CD14-positive monocyte (primary cell): ENCODE results near the gene PTCH2. TPM values are rescaled to one million over a fixed set of nuclear protein-coding genes. Genes with fewer than 3 reads are reported as not detected.
A peak's percentile ranks its signal among the peaks of the same experiment; 100 is the strongest.

ENCODE experiments used
- DNase-seq, 3 donors: peaks; one replicate each; pipeline ENCODE4 v3.0.0-alpha.2; 2011 to 2022
- H2AFZ ChIP-seq: 2 replicates; pipeline ENCODE4 v1.6.0; 2012; ENCODE audit warnings: mild to moderate bottlenecking, low read depth, low read length, inconsistent platforms; ENCODE audit not compliant: insufficient read depth, poor library complexity, severe bottlenecking
- H3K27ac ChIP-seq, 2 donors: 1 replicate in 1 of 2; 2 replicates in 1 of 2; pipeline ENCODE4 v1.5.1; 2012 to 2013; ENCODE audit warnings: low read length in 2 of 2, control low read depth in 1 of 2, inconsistent platforms in 1 of 2, low read depth in 1 of 2, mild to moderate bottlenecking in 1 of 2
- H3K27me3 ChIP-seq, 2 donors: one replicate each; pipeline versions ENCODE4 v1.6.0 to v1.6.1; 2011 to 2013; ENCODE audit warnings: low read length in 2 of 2; ENCODE audit not compliant: control insufficient read depth in 2 of 2, insufficient read depth in 2 of 2
- H3K36me3 ChIP-seq, 2 donors: replicated peaks in 1 of 2; 1 replicate in 1 of 2; 2 replicates in 1 of 2; pipeline versions ENCODE4 v1.5.1 to v1.6.1; 2012 to 2013; ENCODE audit warnings: low read length in 2 of 2, control low read depth in 1 of 2, inconsistent platforms in 1 of 2, mild to moderate bottlenecking in 1 of 2; ENCODE audit not compliant: insufficient read depth in 2 of 2, control insufficient read depth in 1 of 2
- H3K4me1 ChIP-seq, 2 donors: 1 replicate in 1 of 2; 2 replicates in 1 of 2; pipeline versions ENCODE4 v1.5.1 to v1.6.1; 2012 to 2013; ENCODE audit warnings: low read length in 2 of 2, control low read depth in 1 of 2, inconsistent platforms in 1 of 2, mild to moderate bottlenecking in 1 of 2, moderate library complexity in 1 of 2; ENCODE audit not compliant: insufficient read depth in 2 of 2, control insufficient read depth in 1 of 2
- H3K4me2 ChIP-seq: replicated peaks from 2 replicates; pipeline ENCODE3; 2012; ENCODE audit warnings: low read length, moderate library complexity, mild to moderate bottlenecking; ENCODE audit not compliant: poor library complexity, severe bottlenecking; ENCODE audit errors: extremely low read depth
- H3K4me3 ChIP-seq, 3 experiments: fragments of 200-600 bp in 1 of 3; sonication (generic) in 1 of 3; replicated peaks in 1 of 3; 1 replicate in 2 of 3; 2 replicates in 1 of 3; pipeline ENCODE4 v1.5.1; 2011 to 2013; ENCODE audit warnings: low read length in 3 of 3, mild to moderate bottlenecking in 3 of 3, control low read depth in 2 of 3, low read depth in 2 of 3, inconsistent platforms in 1 of 3, moderate library complexity in 1 of 3
- H3K79me2 ChIP-seq: 2 replicates; pipeline ENCODE4 v1.6.0; 2012; ENCODE audit warnings: mild to moderate bottlenecking, control low read depth, inconsistent platforms, low read length, moderate library complexity; ENCODE audit not compliant: insufficient read depth
- H3K9ac ChIP-seq: 2 replicates; pipeline ENCODE4 v1.6.0; 2017; ENCODE audit warnings: low read length, mild to moderate bottlenecking; ENCODE audit not compliant: insufficient read depth, poor library complexity, severe bottlenecking
- H3K9me3 ChIP-seq, 2 donors: replicated peaks in 1 of 2; 1 replicate in 1 of 2; 2 replicates in 1 of 2; pipeline versions ENCODE4 v1.5.1 to v1.6.1; 2012 to 2013; ENCODE audit warnings: low read length in 2 of 2, control low read depth in 1 of 2; ENCODE audit not compliant: control insufficient read depth in 1 of 2, insufficient read depth in 1 of 2
- H4K20me1 ChIP-seq: 2 replicates; pipeline ENCODE4 v1.6.0; 2012; ENCODE audit warnings: mild to moderate bottlenecking, low read length, control low read depth, moderate library complexity; ENCODE audit not compliant: insufficient read depth
- H3K27ac Mint-ChIP-seq, 7 donors: one replicate each; pipeline ENCODE4 v1.8.0; 2020; ENCODE audit warnings: mild to moderate bottlenecking in 7 of 7, mixed read lengths in 7 of 7, moderate library complexity in 6 of 7, inconsistent platforms in 2 of 7
- H3K27me3 Mint-ChIP-seq, 3 donors: one replicate each; pipeline ENCODE4 v1.8.0; 2021 to 2022; ENCODE audit warnings: low read depth in 3 of 3, mild to moderate bottlenecking in 3 of 3, mixed read lengths in 3 of 3, moderate library complexity in 3 of 3, inconsistent platforms in 1 of 3
- H3K36me3 Mint-ChIP-seq, 2 donors: one replicate each; pipeline ENCODE4 v1.8.0; 2020; ENCODE audit warnings: mixed read lengths in 2 of 2, inconsistent platforms in 1 of 2, mild to moderate bottlenecking in 1 of 2
- H3K4me1 Mint-ChIP-seq: one replicate; pipeline ENCODE4 v1.8.0; 2020; ENCODE audit warnings: mild to moderate bottlenecking, mixed read lengths
- H3K4me3 Mint-ChIP-seq, 2 donors: one replicate each; pipeline ENCODE4 v1.8.0; 2020; ENCODE audit warnings: mild to moderate bottlenecking in 2 of 2, mixed read lengths in 2 of 2, moderate library complexity in 1 of 2
- H3K9me3 Mint-ChIP-seq, 7 donors: one replicate each; pipeline ENCODE4 v1.8.0; 2020 to 2022; ENCODE audit warnings: mixed read lengths in 7 of 7, mild to moderate bottlenecking in 6 of 7, moderate library complexity in 6 of 7, inconsistent platforms in 2 of 7
- WGBS: methylation state at CpG from one replicate; pipeline ENCODE4 v1.1.5; 2013; ENCODE audit warnings: missing lambda C conversion rate; ENCODE audit not compliant: insufficient coverage; 5-methylcytosine and 5-hydroxymethylcytosine counted together
- intact Hi-C, 2 donors: fragments of 100-400 bp; cut with micrococcal nuclease; formaldehyde crosslinking; loops; one replicate each; pipeline versions ENCODE4 v1.15.0 to v1.15.1; 2023
- polyA plus RNA-seq, 3 donors: library from polyadenylated mRNA; depleted of rRNA in 1 of 3; unstranded in 2 of 3; stranded (reverse) in 1 of 3; fragments of 300-500 nt in 2 of 3; fragments of >200 nt in 1 of 3; fragmentation: Illumina TruSeq in 2 of 3; gene quantifications; 1 replicate in 2 of 3; 2 replicates in 1 of 3; pipeline ENCODE4 v1.2.3, GENCODE V29; 2012 to 2021
- TF ChIP-seq, protein P1 (sequence below): fragments of 200-600 bp; IDR thresholded peaks from one replicate; pipeline ENCODE4 v1.8.0; 2022; ENCODE audit warnings: antibody characterized with exemption, mild to moderate bottlenecking

Gene PTCH2
- polyA plus RNA-seq, 3 donors: 0.18 to 0.71 (median 0.22) TPM

DNA sequence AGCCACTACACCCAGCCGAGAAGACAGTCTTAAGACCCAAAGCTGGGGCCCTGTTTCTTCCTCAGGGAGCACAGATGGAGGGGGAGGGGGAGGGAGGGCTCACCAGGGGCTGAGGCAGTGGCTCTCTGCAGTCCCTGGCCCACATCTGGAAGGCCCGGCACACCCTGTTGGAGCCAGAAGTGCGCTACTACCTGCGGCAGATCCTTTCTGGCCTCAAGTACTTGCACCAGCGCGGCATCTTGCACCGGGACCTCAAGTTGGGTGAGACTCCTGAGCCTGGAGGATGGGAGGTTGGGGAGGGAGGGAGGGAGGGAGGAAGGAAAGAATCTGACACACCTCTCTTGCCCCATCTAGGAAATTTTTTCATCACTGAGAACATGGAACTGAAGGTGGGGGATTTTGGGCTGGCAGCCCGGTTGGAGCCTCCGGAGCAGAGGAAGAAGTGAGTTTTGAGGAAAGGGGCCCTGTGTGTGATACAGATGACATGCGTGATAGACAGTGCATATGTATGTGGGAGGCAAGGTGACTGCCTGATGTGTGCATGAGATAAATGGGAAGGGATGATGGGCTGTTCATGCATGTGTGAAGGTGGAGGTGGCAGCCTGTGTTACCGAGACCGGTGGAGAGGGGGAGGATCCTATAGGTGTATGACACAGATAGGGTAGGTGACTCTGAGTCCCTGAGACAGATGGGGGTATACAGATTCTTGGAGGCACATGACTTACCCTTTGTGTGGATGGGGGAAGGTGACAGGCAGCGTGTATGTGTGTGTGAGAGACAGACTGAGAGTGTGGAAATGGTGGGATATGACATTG, 41.4 kb downstream of the PTCH2 start:
- peaks cover 29% of the 10 kb centered on the region for H3K4me1 Mint-ChIP-seq
- peak overlapping the region; percentile 61 to 98 (median 88) for H3K27ac Mint-ChIP-seq

More for the DNA sequence above, 41.4 kb downstream of the PTCH2 start:
- peak overlapping the region; percentile 96 for H3K4me2 ChIP-seq
- 64% methylated on average over 7 of the region's 13 CpGs for WGBS
- intact Hi-C loops: loop anchor here (1.0 to 2.0 kb wide), 2 partner anchors 8 to 17 kb away; no protein-coding TSS in a partner anchor
- H3K27me3 ChIP-seq: no peaks in the 10 kb centered on the region
- peak overlapping the region in 1 of 2 donors; percentile 6 for H3K27ac ChIP-seq
- Mint-ChIP-seq H3K4me3 (peak overlapping the region; percentile 94 to 98), H3K27me3 (peaks cover 1 to 9% (median 4%) of the 10 kb centered on the region in 3 donors), H3K9me3 (peaks cover 0 to 1% (median 0%) of the 10 kb centered on the region in 7 donors), H3K36me3 (peaks cover 45 to 48% of the 10 kb centered on the region in 2 donors)
- TF ChIP-seq, protein P1, sequence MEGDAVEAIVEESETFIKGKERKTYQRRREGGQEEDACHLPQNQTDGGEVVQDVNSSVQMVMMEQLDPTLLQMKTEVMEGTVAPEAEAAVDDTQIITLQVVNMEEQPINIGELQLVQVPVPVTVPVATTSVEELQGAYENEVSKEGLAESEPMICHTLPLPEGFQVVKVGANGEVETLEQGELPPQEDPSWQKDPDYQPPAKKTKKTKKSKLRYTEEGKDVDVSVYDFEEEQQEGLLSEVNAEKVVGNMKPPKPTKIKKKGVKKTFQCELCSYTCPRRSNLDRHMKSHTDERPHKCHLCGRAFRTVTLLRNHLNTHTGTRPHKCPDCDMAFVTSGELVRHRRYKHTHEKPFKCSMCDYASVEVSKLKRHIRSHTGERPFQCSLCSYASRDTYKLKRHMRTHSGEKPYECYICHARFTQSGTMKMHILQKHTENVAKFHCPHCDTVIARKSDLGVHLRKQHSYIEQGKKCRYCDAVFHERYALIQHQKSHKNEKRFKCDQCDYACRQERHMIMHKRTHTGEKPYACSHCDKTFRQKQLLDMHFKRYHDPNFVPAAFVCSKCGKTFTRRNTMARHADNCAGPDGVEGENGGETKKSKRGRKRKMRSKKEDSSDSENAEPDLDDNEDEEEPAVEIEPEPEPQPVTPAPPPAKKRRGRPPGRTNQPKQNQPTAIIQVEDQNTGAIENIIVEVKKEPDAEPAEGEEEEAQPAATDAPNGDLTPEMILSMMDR: no peak
- DNase-seq: peak; percentile 54 to 90 (median 63)
- peak overlapping the region; percentile 93 for H3K9ac ChIP-seq
- peak overlapping the region; percentile 60 to 99 (median 76) for H3K4me3 ChIP-seq
- no peak overlapping the region for H2AFZ ChIP-seq
- H3K4me1 ChIP-seq: peaks cover 41 to 53% of the 10 kb centered on the region in 2 donors
- H3K79me2 ChIP-seq: peaks cover 19% of the 10 kb centered on the region
- H4K20me1 ChIP-seq: peaks cover 35% of the 10 kb centered on the region
- no peaks in the 10 kb centered on the region for H3K9me3 ChIP-seq
- peaks cover 36 to 45% of the 10 kb centered on the region in 2 donors for H3K36me3 ChIP-seq
